VCaP (cell line): ENCODE measurements around the gene TMEM132C.

Experiments
- H3K27ac ChIP-seq: fragments of 450-650 bp; 2 replicates; pipeline ENCODE4 v1.5.1; 2017
- CTCF ChIP-seq: fragments of 450-650 bp; conservative IDR thresholded peaks from 2 replicates; pipeline ENCODE4 v1.5.1; 2017; ENCODE audit warnings: mild to moderate bottlenecking, moderate library complexity

TMEM132C gene

GRCh38 chr12:128554546-128555304 lies 287.8 kb downstream of the TMEM132C start:
- no peak for TF ChIP-seq CTCF
- no peak overlapping the region for H3K27ac ChIP-seq

GRCh38 chr12:128557231-128557630 lies 290.3 kb downstream of the TMEM132C start:
- TF ChIP-seq CTCF, result no peak

GRCh38 chr12:128564956-128565355 lies 298.0 kb downstream of the TMEM132C start:
- no peak overlapping the region for H3K27ac ChIP-seq
- no peak for TF ChIP-seq CTCF

More at GRCh38 chr12:128557231-128557630, 290.3 kb downstream of the TMEM132C start:
- H3K27ac ChIP-seq, result no peak overlapping the region

- TF ChIP-seq CTCF, result no peak
- H3K27ac ChIP-seq, result no peak overlapping the region
These were observed 300.8 kb downstream of the TMEM132C start for GRCh38 chr12:128567730-128568129.

- H3K27ac ChIP-seq, result no peak overlapping the region
- no peak for TF ChIP-seq CTCF
These were observed 303.5 kb downstream of the TMEM132C start for GRCh38 chr12:128570191-128571065.

- TF ChIP-seq CTCF, result no peak
- no peak overlapping the region for H3K27ac ChIP-seq
These were observed 305.2 kb downstream of the TMEM132C start for GRCh38 chr12:128571906-128572810.

GRCh38 chr12:128573907-128574306 lies 306.9 kb downstream of the TMEM132C start:
- H3K27ac ChIP-seq, result no peak overlapping the region
- no peak for TF ChIP-seq CTCF
